ENCODE measurements around the gene STX11.

STX11 gene

GRCh38 chr6:144134737-144135136 is 15.6 kb upstream of the STX11 start:
- Histone ChIP-seq H3K4me1 (ENCODE audit: low read depth, poor library complexity, severe bottlenecking) (no peaks in the 10 kb centered on the region), H3K36me3 (ENCODE audit: insufficient read depth) (no peaks in the 10 kb centered on the region), H3K9ac (no peak overlapping the region), H3K79me2 (ENCODE audit: insufficient read depth, low read depth) (no peaks in the 10 kb centered on the region), H4K20me1 (ENCODE audit: insufficient read depth) (no peaks in the 10 kb centered on the region), H3K27ac (no peak overlapping the region), H3K4me3 (IDR thresholded peaks at IDR 0.05; ENCODE audit: insufficient read depth, low read depth, low read length) (no peak overlapping the region), H3K27me3 (ENCODE audit: insufficient read depth, low read depth) (no peaks in the 10 kb centered on the region), H3K4me2 (no peak overlapping the region), H2AFZ (ENCODE audit: low read depth) (no peak overlapping the region)
- TF ChIP-seq, protein P1, sequence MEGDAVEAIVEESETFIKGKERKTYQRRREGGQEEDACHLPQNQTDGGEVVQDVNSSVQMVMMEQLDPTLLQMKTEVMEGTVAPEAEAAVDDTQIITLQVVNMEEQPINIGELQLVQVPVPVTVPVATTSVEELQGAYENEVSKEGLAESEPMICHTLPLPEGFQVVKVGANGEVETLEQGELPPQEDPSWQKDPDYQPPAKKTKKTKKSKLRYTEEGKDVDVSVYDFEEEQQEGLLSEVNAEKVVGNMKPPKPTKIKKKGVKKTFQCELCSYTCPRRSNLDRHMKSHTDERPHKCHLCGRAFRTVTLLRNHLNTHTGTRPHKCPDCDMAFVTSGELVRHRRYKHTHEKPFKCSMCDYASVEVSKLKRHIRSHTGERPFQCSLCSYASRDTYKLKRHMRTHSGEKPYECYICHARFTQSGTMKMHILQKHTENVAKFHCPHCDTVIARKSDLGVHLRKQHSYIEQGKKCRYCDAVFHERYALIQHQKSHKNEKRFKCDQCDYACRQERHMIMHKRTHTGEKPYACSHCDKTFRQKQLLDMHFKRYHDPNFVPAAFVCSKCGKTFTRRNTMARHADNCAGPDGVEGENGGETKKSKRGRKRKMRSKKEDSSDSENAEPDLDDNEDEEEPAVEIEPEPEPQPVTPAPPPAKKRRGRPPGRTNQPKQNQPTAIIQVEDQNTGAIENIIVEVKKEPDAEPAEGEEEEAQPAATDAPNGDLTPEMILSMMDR (conservative IDR thresholded peaks at IDR 0.05; ENCODE audit: low read depth, low read length), result no peak

DNA sequence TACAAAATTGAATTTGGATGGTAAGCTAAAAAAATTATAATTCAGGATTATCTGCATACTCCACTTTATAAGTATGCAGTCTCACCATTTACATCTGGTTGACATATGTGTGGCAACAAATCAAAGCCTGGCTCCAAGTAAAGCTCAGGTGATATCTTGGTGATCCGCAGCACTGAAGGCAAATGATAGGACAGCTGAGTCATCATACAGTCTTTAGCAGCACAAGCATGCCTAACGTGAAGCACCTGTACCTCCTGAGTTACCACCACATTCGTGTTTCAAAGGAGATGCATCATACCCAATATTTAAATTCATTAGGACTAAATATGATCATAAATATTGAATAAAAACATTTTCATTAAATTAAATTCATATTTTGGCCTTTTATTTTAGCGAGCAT is 11.8 kb upstream of the STX11 start:
- H3K9ac ChIP-seq, result no peak overlapping the region
- H2AFZ ChIP-seq (ENCODE audit: low read depth), result no peak overlapping the region
- no peaks in the 10 kb centered on the region for H3K36me3 ChIP-seq (ENCODE audit: insufficient read depth)
- H4K20me1 ChIP-seq (ENCODE audit: insufficient read depth), result no peaks in the 10 kb centered on the region
- TF ChIP-seq, protein P1 (conservative IDR thresholded peaks at IDR 0.05; ENCODE audit: low read depth, low read length), result no peak
- H3K4me3 ChIP-seq (IDR thresholded peaks at IDR 0.05; ENCODE audit: insufficient read depth, low read depth, low read length), result no peak overlapping the region
- no peaks in the 10 kb centered on the region for H3K79me2 ChIP-seq (ENCODE audit: insufficient read depth, low read depth)
- H3K4me2 ChIP-seq, result no peak overlapping the region
- H3K4me1 ChIP-seq (ENCODE audit: low read depth, poor library complexity, severe bottlenecking), result no peaks in the 10 kb centered on the region
- no peaks in the 10 kb centered on the region for H3K27me3 ChIP-seq (ENCODE audit: insufficient read depth, low read depth)
- H3K27ac ChIP-seq, result no peak overlapping the region

DNA sequence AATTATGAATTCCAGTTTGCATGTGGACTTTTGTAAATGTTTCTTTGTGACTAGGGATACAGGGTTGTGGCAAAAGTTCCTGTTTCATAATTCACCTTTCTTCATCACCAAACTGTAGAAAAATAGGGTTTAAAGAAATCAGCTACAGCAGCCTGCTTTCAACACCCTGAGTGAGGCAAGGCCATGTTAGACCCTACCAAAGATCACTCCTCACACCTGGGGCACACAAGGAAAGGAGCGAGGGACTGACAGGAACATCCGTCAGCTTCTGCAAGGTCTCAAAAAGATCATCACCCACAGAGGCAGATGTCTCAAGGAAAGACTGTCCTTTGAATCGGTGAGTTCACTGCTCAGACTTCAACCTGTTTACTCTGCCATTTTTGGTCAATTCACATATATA is 10.5 kb upstream of the STX11 start:
- TF ChIP-seq, protein P1 (conservative IDR thresholded peaks at IDR 0.05; ENCODE audit: low read depth, low read length), result no peak
- H2AFZ ChIP-seq (ENCODE audit: low read depth), result no peak overlapping the region
- no peaks in the 10 kb centered on the region for H4K20me1 ChIP-seq (ENCODE audit: insufficient read depth)
- no peak overlapping the region for H3K4me3 ChIP-seq (IDR thresholded peaks at IDR 0.05; ENCODE audit: insufficient read depth, low read depth, low read length)
- H3K79me2 ChIP-seq (ENCODE audit: insufficient read depth, low read depth), result no peaks in the 10 kb centered on the region
- H3K27ac ChIP-seq, result no peak overlapping the region
- no peak overlapping the region for H3K9ac ChIP-seq
- H3K36me3 ChIP-seq (ENCODE audit: insufficient read depth), result no peaks in the 10 kb centered on the region
- no peaks in the 10 kb centered on the region for H3K4me1 ChIP-seq (ENCODE audit: low read depth, poor library complexity, severe bottlenecking)
- no peaks in the 10 kb centered on the region for H3K27me3 ChIP-seq (ENCODE audit: insufficient read depth, low read depth)
- no peak overlapping the region for H3K4me2 ChIP-seq

- no peak overlapping the region for H2AFZ ChIP-seq (ENCODE audit: low read depth)
- no peaks in the 10 kb centered on the region for H3K79me2 ChIP-seq (ENCODE audit: insufficient read depth, low read depth)
- no peaks in the 10 kb centered on the region for H3K4me1 ChIP-seq (ENCODE audit: low read depth, poor library complexity, severe bottlenecking)
- TF ChIP-seq, protein P1 (conservative IDR thresholded peaks at IDR 0.05; ENCODE audit: low read depth, low read length), result no peak
- no peaks in the 10 kb centered on the region for H4K20me1 ChIP-seq (ENCODE audit: insufficient read depth)
- H3K9ac ChIP-seq, result no peak overlapping the region
- no peaks in the 10 kb centered on the region for H3K36me3 ChIP-seq (ENCODE audit: insufficient read depth)
- H3K27ac ChIP-seq, result no peak overlapping the region
- H3K4me3 ChIP-seq (IDR thresholded peaks at IDR 0.05; ENCODE audit: insufficient read depth, low read depth, low read length), result no peak overlapping the region
- H3K4me2 ChIP-seq, result no peak overlapping the region
- no peaks in the 10 kb centered on the region for H3K27me3 ChIP-seq (ENCODE audit: insufficient read depth, low read depth)
Measured at GRCh38 chr6:144140867-144141266, 9.4 kb upstream of the STX11 start.
